SK-MEL-5 (cell line): ENCODE measurements around the gene HEATR3. TPM values are rescaled to one million over a fixed set of nuclear protein-coding genes. Genes with fewer than 3 reads are reported as not detected.
A peak's percentile ranks its signal among the peaks of the same experiment; 100 is the strongest.

Experiments used
- DNase-seq: peaks from one replicate; pipeline ENCODE4 v3.0.0-alpha.2; 2016; ENCODE audit warnings: low read depth, low spot score
- in situ Hi-C: cut with HindIII; loops from 2 replicates; pipeline ENCODE4 v1.10.0; 2016; ENCODE audit warnings: low sequenced_read_pairs, high pct_unique_total_duplicates, low pct_unique_long_range_greater_than_20kb
- polyA plus RNA-seq, 2 experiments: library from polyadenylated mRNA; depleted of rRNA; stranded (reverse); fragments of >200 nt; gene quantifications; 2 replicates each; pipeline ENCODE4 v1.2.3, GENCODE V29; 2015
- total RNA-seq: library from RNA; depleted of rRNA; stranded (reverse); fragments of >200 nt; shearing (Covaris generic); gene quantifications from 2 replicates; pipeline ENCODE4 v1.2.3, GENCODE V29; 2014; rRNA removed

Gene HEATR3, protein sequence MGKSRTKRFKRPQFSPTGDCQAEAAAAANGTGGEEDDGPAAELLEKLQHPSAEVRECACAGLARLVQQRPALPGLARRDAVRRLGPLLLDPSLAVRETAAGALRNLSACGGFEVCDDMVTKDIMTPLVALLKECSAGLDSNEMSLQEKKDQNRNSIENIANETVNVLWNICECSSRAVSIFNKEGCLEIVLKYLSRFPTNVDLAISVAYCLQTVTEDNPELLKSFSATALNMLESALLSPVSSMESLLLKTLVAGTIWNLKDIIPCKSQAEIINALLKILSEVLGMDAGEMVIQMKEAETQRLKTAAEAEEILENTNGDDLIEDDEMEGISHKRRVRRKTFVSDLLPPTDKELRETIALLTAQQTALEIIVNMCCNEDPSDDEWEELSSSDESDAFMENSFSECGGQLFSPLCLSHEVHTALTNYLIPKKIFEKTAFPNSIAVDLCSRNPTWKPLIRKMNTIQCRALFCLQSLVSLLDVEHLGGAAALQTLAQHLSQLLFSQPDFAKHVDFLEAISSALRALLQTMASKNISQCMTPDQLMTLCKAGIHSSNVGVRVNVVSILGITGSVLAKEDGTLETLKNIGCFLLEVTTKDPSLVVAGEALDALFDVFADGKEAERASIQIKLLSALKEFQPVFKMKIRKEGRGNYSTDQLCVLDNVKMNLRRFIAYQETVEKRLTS
- 27.9 and 31.3 TPM in 2 replicates for total RNA-seq
- 18.9 and 19.9 TPM in 2 replicates for polyA plus RNA-seq (2015; cell fraction: cytosol; rRNA removed)
- polyA plus RNA-seq (2015; cell fraction: nucleus; rRNA removed): 32.2 and 75.8 TPM in 2 replicates

DNA sequence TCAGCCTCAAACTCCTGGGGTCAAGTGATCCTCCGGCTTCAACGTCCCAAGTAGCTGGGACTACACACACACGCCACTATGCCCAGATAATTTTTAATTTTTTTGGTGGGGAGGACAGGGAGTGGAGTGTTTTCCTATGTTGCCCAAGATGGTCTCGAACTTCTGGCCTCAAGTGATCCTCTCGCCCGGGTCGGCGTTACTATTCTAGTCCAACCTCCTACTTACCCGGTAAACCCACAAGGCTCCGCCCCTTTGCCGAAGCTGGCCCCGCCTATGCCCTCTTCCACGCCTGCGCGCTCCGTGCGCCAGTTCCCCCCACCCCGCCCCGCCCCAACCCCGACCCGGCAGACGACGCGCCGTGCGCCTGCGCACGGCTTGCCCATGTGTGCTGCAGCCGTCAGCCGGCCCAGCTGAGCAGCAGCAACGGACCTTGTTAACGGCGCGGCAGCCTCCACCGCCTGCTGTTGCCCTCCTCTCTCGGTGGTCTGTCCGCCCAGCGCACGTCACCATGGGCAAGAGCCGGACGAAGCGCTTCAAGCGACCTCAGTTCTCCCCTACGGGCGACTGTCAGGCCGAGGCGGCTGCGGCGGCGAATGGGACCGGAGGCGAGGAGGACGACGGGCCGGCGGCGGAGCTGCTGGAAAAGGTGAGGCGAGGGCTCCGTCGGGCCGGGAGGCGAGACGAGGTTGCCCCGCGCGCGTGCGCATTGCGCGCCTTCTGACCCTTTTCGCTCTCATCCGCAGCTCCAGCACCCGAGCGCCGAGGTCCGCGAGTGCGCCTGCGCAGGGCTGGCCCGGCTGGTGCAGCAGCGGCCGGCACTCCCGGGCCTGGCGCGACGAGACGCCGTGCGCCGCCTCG lies at the start of gene HEATR3:
Gene HEATR3, plus strand, starts transcription at position 347 of the 858 bp plus-strand sequence. Its CDS starts 162 bp downstream, at position 509.
- peak; percentile 88 for DNase-seq
- in situ Hi-C loops: no loop called here

DNA sequence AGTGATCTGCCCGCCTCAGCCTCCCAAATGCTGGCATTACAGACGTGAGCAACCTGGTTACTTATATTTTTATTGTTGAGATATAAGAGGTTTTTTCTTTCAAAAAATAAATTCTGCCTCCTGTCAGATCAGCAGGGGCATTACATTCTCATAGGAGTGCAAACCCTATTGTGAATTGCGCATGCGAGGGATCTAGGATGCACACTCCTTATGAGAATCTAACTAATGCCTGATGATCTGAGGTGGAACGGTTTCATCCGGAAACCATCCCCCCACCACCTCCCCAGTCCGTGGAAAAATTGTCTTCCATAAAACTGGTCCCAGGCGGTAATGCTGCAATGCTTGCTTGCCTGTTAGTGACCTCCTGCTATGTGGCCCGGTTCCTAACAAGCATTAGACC lies 48.2 kb upstream of the HEATR3 start:
- in situ Hi-C loops: no loop called here
- no peak for DNase-seq

DNA sequence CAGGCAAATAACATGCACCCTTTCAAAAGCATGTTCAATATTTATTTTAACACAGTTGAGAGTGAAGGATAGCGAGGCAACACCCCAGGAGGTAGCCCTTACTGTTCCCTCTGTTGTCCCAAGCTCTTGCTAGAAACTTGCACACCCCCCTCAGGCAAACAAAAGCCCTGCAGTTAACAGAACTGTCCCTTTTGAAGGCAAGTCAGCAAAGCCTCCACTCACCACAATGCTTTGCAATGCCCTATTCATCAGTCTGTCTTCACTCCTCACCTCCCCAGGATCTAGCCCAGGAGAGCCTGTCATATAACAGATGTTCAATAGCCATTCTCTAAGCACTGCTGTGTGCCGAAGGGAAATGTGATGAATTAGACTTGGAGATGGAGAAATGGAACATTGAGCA lies 44.2 kb upstream of the HEATR3 start:
- in situ Hi-C loops: no loop called here
- peak; percentile 42 for DNase-seq

DNA sequence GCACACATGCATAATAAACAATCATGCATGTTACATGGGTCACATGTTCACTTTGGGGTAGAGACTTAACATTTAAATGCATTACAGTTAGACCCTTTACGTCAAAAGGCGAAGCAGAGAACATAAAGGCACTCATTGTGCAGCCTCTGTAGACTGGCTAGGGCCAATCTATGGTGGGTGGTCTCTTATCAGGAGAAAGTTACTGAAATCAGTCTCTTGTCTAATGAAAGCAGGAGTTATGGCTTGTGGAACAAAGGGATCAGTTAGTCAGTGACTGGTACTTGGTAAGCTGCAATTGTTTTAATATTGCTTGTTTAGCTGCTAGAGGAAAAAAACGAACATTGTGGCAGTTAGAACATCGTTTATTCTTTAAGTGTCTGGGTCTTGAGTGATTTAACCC lies 42.1 kb upstream of the HEATR3 start:
- DNase-seq: peak; percentile 94
- in situ Hi-C loops: no loop called here

DNA sequence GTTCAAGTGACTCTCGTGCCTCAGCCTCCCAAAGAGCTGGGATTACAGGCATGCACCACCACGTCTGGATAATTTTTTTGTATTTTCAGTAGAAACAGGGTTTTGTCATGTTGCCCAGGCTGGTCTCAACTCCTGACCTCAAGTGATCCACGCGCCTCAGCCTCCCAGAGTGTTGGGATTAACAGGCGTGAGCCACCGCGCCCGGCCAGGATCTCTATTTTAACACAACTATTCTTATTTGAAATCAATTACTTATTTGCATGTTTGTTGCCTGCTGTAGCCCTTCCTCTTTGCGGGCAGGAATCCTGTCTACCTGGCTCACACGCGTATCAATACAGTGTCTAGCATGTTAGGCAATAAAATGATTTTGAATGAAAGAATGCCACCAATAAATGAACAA lies 41.6 kb upstream of the HEATR3 start:
- in situ Hi-C loops: no loop called here
- DNase-seq: no peak

DNA sequence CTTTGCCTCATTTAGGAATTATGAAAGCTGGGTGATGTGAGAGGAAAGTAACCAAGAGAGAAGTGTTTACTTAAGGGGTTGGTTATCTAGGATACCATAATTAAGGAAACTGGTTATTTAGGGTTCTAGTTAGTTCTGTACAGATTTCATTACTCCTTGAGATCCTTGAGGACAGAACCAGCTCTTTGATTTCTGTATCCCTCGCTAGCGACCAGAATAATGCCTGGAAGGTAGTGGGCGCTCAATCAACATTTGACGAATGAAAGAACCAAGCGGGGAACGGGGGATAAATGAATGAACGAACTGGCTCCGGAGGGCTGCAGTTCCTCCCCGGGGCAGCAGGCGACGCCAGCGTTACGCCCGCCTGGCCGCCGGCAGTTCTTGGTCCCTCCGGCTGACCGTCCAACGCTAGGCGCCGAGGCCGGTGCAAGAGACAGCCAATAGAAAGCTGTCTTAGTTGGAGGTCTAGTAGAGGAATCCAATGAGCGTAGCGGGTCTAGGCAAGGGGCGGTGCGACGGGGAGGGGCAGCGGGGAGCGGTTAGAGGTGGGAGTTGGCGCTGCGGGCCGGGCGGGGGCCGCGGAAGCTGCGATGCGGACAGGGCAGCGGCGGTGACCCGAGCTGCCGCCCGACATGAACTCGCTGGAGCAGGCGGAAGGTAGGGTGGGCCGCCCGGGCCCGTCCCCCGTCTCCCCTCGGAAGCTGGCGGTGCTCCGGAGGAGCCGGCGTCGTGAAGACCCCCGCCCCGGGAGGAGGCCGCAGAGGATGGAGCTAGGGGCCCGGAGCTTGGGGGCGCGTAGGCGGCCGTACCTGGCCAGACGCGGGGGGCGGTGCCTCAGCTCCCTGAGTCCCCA lies 40.9 kb upstream of the HEATR3 start, which contains the start of gene CNEP1R1:
Gene CNEP1R1, plus strand, starts transcription at position 542 of the 853 bp plus-strand sequence. Its CDS starts 91 bp downstream, at position 633.
- peak; percentile 96 for DNase-seq
- in situ Hi-C loops: no loop called here

DNA sequence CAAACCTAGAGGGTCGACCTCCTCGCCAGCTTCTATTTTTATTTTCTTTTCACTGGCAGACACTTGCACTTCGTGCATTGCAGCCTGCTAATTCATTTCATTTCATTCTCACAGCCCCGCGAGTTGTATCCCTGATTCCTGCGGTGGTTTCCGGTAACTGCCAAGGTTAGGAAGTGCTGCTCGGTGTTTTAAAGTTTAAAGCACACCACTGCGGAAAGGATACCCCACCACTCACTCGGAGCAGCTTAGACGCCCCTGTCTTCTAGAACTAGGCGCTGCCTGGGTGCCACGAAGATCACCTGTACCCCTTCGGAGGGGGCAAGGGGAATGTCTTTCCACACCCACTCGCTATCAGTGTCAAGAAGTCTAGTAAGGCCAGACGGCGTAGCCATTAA lies 40.2 kb upstream of the HEATR3 start:
- in situ Hi-C loops: no loop called here
- DNase-seq: peak; percentile 9

DNA sequence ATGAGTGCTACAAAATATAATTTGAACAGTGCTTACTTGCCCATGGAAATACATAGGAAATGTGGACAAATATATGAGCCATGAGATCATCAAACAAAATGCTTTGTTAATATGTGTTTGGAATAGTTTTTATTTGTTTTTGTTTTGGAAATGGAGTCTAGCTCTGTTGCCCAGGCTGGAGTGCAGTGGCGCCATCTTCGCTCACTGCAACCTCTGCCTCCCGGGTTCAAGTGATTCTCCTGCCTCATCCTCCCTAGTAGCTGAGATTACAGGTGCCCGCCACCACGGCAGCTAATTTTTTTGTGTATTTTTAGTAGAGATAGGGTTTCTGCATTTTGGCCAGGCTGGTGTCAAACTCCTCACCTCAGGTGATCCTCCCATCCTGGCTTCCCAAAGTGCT lies 37.9 kb upstream of the HEATR3 start:
- in situ Hi-C loops: no loop called here

DNA sequence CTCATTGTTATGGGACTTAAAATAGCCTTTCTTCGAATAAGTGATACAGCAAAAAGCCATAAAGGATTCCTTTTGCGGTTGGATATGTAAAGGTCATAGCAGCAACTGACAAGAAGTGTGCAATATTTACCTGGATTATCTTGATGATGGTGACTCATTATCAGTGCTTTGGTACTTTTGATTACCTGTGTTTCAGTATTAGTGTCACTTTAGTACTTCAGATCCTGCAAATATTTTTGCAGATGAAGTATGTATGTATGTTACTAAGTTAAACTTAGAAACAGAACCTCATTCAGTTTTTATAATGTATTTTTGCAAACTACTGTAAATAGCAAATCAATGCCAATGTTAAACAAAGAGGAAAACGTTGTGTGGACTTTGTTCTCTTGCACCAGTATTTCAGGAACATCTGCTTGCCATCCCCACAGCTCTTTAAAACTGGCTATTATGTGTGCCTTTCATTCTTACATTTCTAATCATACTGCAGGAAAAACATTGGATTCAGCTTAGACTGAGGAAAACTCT lies 30.2 kb upstream of the HEATR3 start:
- no peak for DNase-seq
- in situ Hi-C loops: no loop called here

More for the DNA sequence above, 37.9 kb upstream of the HEATR3 start:
- DNase-seq: no peak

DNA sequence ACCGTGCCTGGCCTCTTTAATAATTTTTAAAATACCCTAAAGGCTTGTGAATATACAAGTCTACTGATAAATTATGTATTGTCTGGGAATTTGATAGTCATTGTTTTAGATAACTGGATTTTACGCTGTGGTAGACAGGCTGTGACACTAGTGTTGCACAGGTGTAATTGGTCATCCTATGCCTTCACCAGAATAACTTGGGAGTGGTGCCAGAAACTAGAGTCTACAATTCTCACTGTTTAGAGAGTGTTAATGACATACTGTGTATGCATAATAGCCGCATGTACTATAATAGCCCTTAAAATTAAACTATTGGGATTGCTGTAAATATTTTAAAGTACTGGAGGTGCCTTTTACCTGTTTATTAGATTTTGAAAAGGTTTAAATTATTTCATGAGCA lies 29.3 kb upstream of the HEATR3 start:
- in situ Hi-C loops: no loop called here
- DNase-seq: no peak

DNA sequence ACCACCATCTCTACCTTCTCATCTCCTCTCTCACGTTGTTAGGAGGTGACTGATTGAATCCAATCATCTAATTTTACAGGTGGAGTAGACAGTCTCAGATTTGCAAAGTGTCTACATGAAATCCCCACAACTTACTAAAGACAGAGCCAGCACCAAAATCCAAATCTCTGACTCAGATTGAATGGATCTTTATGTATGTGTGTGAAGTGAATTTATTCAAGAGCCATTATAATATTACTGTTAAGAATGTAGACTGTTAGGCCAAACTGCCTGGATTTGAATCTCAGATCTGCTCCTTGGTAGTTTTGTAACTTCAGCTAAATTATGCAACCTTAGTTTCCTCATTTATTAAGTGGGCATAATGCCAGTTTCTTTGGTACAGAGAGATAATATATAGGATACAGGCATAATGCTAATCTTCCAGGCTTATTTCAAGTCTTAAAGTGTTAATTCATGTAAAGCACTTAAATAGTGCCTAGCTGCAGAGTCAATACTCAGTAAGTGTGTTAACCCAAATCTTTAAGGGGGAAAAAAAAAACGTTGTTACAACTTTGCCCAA lies 28.0 kb upstream of the HEATR3 start:
- no peak for DNase-seq
- in situ Hi-C loops: no loop called here

DNA sequence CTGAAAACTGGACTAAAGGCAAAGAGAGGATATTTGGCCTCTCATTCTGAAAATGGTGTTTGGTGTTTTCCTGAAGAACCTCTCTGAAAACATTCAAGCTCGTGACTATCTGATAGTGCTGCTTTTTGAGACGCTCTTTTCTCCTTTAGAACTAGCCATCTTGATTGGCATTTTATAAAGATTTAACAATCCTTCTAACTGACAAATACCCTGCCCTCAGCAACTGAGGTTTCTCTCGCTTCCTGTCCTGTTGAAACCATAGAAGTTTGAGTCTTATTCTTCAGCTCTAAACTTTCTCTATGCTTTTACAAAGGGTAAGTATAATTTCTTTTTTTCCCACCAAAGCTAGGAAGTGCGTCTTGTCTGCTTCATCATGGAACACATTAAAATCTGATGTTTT lies 27.5 kb upstream of the HEATR3 start:
- in situ Hi-C loops: no loop called here
- DNase-seq: no peak

DNA sequence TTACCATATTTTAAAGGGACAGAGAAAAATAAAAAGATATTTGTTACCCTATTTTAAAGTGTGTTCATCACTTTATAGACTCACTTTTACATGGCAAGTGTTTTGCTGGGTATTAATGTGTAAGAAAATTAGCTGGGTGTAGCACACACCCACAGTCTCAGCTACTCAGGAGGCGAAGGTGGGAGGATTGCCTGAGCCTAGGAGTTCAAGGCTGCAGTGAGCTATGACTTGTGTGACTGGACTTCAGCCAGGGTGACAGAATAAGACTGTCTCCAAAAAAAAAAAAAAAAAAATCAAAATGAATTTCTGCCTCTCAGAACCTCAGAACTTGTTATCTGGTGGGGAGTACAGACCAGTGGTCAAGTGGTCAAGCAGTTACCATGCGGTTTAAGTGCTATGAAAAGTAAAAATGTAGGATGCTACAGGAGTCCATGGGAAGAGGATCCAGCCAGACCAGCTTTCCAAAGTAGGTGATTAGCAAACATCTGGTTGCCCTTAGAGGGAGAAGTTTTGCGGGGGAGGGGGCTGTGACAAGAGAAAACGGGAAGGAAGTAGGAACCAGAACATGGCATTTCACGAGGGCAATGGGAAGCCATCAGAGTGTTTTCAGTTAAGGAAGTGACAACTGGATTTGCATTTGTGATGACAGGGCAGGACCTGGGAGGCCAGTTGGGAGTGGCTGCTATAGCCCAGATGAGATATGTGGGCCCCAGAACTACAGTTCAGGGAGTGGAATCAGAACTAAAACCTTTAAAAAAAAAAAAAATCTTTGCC lies 26.8 kb upstream of the HEATR3 start:
- DNase-seq: no peak
- in situ Hi-C loops: no loop called here

DNA sequence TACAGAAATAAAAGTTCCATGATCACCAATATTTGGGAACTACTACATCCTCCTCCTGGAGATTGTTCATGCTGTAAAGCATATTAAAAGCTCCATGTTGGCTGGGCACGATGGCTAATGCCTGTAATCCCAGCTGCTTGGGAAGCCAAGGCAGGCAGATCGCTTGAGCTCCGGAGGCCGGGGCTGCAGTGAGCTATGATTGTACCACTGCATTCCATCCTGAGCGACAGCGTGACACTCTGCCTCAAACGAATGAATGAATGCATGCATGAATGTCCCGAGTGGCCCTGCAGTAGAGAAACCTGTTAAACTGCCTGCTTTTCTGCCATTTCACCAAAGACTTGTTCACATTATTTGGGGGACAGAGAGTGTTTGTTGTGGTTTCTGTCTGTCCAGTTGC lies 25.8 kb upstream of the HEATR3 start:
- no peak for DNase-seq
- in situ Hi-C loops: no loop called here

DNA sequence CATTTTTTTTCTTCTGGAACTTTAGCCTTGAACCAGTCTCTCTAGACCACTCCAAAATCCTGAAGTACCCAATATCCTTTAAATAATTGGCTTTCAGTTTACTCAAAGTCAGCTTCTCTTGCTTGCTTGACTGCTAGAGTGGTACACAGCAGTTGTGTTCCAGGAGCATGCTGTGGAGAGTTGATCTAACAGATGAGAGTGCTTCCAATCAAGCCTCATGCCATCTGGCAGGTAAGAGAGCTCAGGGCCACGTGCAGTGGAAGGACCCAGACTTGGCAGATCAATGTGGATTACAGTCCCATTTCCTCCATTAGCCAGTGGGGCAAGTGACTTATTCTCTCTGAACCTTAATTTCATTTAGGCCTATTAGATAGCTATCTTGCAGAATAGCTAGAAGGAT lies 25.1 kb upstream of the HEATR3 start:
- in situ Hi-C loops: no loop called here
- DNase-seq: no peak

DNA sequence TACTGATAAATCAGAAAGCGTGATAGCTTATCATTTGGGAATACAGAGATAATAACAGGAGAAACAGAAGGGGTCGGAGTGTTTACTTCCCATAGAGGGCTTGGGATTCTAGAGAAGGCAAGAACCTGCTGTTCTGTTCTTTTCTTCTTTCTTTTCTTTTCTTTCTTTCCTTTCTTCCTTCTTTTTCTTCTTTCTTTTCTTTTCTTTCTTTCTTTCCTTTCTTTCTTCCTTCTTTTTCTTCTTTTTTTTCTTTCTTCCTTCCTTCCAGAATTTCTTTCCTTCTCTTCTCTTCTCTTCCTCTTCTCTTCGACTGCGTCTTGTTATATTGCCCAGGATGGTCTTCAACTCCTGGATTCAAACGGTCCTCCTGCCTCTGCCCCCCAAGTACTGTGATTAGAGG lies 22.4 kb upstream of the HEATR3 start:
- no peak for DNase-seq
- in situ Hi-C loops: no loop called here
